ENCODE results near the gene L3HYPDH. TPM values are rescaled to one million over a fixed set of nuclear protein-coding genes. Genes with fewer than 3 reads are reported as not detected.
A peak's percentile ranks its signal among the peaks of the same experiment; 100 is the strongest.

Gene L3HYPDH
- total RNA-seq, 1 donor from 2014 or later, result 103 TPM

- peak within 1 kb of the TSS; percentile 72 to 92 for H3K4me3 ChIP-seq
- intact Hi-C loops (cut with DNase I), result no loop called here
Measured at GRCh38 chr14:59465316-59466135, 18.7 kb downstream of the L3HYPDH start, which contains the start of gene GPR135. Gene GPR135 (minus strand): TSS chr14:59465380. CDS start chr14:59465226, 154 bp downstream.

GRCh38 chr14:59464486-59465315 is 19.5 kb downstream of the L3HYPDH start:
- H3K4me1 ChIP-seq, result peaks cover 11% of the 10 kb centered on the region
- DNase-seq (ENCODE audit: extremely low spot score in 2 of 2), result no peak
- no peaks in the 10 kb centered on the region for H3K9me3 ChIP-seq
- H3K27me3 ChIP-seq, result no peaks in the 10 kb centered on the region
- H3K27ac ChIP-seq, result peak overlapping the region; percentile 85
- TF ChIP-seq POLR2A (IDR thresholded peaks at IDR 0.05) (no peak), POLR2AphosphoS5 (IDR thresholded peaks at IDR 0.05; ENCODE audit: insufficient read depth in 1 of 2, low read depth in 1 of 2) (no peak), CTCF (IDR thresholded peaks at IDR 0.05) (no peak)
- intact Hi-C loops (cut with DNase I), result no loop called here
- H3K36me3 ChIP-seq, result no peaks in the 10 kb centered on the region
- H3K4me3 ChIP-seq, result peak overlapping the region; percentile 72 to 92

More at GRCh38 chr14:59465316-59466135, 18.7 kb downstream of the L3HYPDH start, which contains the start of gene GPR135:
- TF ChIP-seq CTCF (IDR thresholded peaks at IDR 0.05) (no peak), POLR2AphosphoS5 (IDR thresholded peaks at IDR 0.05; ENCODE audit: insufficient read depth in 1 of 2, low read depth in 1 of 2) (no peak)
- DNase-seq (ENCODE audit: extremely low spot score in 2 of 2), result no peak
- Histone ChIP-seq H3K27me3 (no peaks in the 10 kb centered on the region), H3K36me3 (no peaks in the 10 kb centered on the region), H3K9me3 (no peaks in the 10 kb centered on the region), H3K4me1 (peaks cover 11% of the 10 kb centered on the region), H3K27ac (peak within 1 kb of the TSS; percentile 85)

GRCh38 chr14:59463787-59464485 is 20.3 kb downstream of the L3HYPDH start:
- H3K9me3 ChIP-seq, result no peaks in the 10 kb centered on the region
- TF ChIP-seq POLR2A (IDR thresholded peaks at IDR 0.05) (no peak), CTCF (IDR thresholded peaks at IDR 0.05) (no peak), POLR2AphosphoS5 (IDR thresholded peaks at IDR 0.05; ENCODE audit: insufficient read depth in 1 of 2, low read depth in 1 of 2) (no peak)
- intact Hi-C loops (cut with DNase I), result no loop called here
- H3K27me3 ChIP-seq, result no peaks in the 10 kb centered on the region
- no peak for DNase-seq (ENCODE audit: extremely low spot score in 2 of 2)
- peak overlapping the region; percentile 72 to 92 for H3K4me3 ChIP-seq
- no peaks in the 10 kb centered on the region for H3K36me3 ChIP-seq
- peaks cover 11% of the 10 kb centered on the region for H3K4me1 ChIP-seq
- peak overlapping the region; percentile 85 for H3K27ac ChIP-seq

GRCh38 chr14:59461891-59462290 is 22.3 kb downstream of the L3HYPDH start:
- H3K36me3 ChIP-seq, result no peaks in the 10 kb centered on the region
- H3K4me3 ChIP-seq, result no peak overlapping the region
- TF ChIP-seq POLR2A (IDR thresholded peaks at IDR 0.05), result no peak
- H3K9me3 ChIP-seq, result no peaks in the 10 kb centered on the region
- DNase-seq (ENCODE audit: extremely low spot score in 2 of 2), result no peak
- peaks cover 11% of the 10 kb centered on the region for H3K4me1 ChIP-seq
- H3K27ac ChIP-seq, result no peak overlapping the region
- H3K27me3 ChIP-seq, result no peaks in the 10 kb centered on the region
- intact Hi-C loops (cut with DNase I), result no loop called here

- DNase-seq (ENCODE audit: extremely low spot score in 2 of 2), result no peak
- Histone ChIP-seq H3K36me3 (peaks cover 0 to 4% of the 10 kb centered on the region in 2 donors), H3K27me3 (no peaks in the 10 kb centered on the region), H3K4me1 (peaks cover 11% of the 10 kb centered on the region), H3K4me3 (no peak overlapping the region), H3K9me3 (no peaks in the 10 kb centered on the region), H3K27ac (no peak overlapping the region)
- TF ChIP-seq POLR2A (IDR thresholded peaks at IDR 0.05) (no peak), CTCF (IDR thresholded peaks at IDR 0.05) (no peak), POLR2AphosphoS5 (IDR thresholded peaks at IDR 0.05; ENCODE audit: insufficient read depth in 1 of 2, low read depth in 1 of 2) (no peak)
- intact Hi-C loops (cut with DNase I), result no loop called here
Measured at GRCh38 chr14:59460378-59460777, 23.8 kb downstream of the L3HYPDH start.

Data from vagina (tissue), 2 donors.